Measurements from ENCODE around the gene MEX3C.
A peak's percentile ranks its signal among the peaks of the same experiment; 100 is the strongest.

The MEX3C gene

DNA sequence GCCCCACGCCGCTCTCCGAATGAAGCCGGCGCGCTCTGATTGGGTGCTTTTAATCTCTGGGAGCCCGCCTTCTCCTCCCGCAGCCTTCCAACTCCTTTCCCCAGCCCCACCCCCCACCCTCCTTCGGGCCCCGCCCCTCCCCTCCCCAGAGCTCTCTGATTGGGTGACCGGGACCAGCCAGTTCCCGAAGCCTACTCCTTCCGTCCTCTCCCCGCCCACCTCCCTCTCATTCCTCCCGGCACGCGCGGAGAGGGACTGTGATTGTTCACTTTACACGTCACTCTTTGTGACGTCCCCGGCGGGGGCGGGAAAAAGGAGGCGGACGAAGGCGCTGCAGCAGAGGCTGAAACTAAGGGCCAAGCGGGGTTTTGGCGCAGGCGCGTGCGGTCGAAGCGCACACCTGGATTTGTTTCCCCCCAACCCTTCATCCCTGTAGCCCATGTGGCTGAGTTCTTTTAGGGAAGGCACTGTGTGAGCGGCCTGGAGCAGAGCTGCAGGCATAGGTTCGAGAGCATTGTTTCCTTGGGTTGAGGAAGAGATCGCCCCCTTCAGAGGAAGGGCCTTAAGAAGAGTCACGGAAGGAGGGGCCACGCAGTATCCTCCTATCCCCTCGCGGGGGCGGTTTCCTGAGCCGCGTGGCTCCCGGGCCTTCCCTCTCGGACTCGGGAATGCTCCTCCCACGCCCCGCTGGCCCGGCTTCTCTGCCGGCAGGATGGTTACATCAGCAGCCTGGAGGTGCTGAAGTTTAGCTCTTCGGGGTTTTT, at the start of gene MEX3C:
Gene MEX3C, minus strand, starts transcription at position 21 of the 764 bp plus-strand sequence. CDS start 361 bp downstream, outside the sequence.
- peak; percentile 97 to 99 (median 98) for DNase-seq

GRCh38 chr18:51241226-51241625, 43.7 kb upstream of the MEX3C start:
- DNase-seq, result no peak

- DNase-seq, result no peak
Measured at GRCh38 chr18:51236225-51236624, 38.7 kb upstream of the MEX3C start.

DNA sequence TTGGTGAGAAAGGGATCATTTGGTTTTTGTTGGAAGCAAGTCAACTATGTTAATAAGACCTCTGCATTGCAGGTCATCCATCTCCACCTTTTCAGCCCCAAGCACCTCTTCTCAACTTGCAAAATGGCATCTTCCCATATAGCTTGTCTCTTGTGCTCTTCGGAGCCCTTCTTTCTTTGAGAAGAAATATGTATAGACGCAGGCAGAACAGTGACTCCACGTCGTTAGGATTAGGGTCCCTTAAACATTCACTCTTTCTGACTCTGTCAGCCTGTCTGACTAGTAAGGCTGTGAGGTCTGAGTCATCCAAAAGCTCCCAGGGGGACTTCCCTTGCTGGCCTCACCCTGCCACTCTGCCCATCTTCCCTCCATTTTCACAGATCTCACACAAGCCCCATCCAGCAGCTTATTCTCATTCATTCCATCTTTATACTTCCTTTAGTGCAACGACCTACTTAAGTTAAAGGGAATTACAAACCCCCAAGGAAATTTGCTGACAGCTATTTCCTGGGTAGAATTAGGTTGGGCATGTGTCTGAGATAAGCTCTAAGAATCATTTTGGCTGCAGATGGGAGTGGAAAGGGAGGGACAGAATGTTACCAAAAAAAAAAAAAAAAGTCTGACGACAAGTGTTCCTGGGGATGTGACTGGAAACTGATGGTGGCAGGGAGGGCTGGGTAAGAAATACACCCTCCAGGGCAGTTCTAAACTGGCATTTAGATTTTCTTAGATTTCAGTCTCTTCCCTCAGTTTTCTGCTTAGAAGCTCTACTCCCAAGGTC, 37.7 kb upstream of the MEX3C start:
- no peak for DNase-seq

DNA sequence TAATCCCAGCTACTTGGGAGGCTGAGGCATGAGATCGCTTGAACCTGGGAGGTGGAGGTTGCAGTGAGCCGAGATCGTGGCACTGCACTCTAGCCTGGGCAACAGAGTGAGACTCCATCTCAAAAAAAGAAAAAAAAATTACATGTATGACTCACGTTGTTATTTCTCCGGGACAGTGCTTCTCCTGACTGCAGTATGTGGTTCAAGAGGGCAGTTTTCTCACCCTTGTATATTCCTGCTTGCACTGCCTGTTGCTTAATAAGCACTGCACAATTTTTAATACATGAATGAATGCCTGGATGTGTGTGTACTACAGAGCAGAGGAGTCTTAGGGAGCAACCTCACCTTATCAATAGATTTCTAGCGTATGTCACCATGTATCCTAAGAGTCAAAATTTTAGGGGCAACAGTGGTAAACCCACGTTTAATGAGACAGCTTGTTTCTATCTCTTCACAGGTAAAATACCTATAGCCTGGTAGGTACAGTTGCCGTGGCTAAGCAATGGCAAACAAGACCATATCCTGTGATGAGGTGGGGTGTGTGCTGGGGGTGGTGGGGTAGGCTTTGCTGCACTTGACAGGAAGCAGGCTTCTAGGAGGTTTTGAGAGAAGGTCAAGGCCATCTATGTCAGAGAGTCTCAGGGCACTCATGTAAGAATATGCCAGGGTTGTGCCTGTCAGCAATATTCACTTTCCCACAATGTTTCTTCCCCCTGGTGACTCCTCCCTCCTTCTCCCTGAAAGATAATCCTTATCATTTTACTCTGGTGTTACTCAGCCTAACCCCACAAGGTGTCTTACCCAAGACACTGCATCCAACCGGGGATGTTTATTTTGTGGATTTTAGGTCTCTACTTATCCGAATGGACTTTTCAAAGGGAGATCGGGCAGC, 36.9 kb upstream of the MEX3C start:
- no peak for DNase-seq

- DNase-seq, result no peak
Measured at GRCh38 chr18:51229328-51229727, 31.8 kb upstream of the MEX3C start.

GRCh38 chr18:51227660-51228059, 30.2 kb upstream of the MEX3C start:
- no peak for DNase-seq

DNA sequence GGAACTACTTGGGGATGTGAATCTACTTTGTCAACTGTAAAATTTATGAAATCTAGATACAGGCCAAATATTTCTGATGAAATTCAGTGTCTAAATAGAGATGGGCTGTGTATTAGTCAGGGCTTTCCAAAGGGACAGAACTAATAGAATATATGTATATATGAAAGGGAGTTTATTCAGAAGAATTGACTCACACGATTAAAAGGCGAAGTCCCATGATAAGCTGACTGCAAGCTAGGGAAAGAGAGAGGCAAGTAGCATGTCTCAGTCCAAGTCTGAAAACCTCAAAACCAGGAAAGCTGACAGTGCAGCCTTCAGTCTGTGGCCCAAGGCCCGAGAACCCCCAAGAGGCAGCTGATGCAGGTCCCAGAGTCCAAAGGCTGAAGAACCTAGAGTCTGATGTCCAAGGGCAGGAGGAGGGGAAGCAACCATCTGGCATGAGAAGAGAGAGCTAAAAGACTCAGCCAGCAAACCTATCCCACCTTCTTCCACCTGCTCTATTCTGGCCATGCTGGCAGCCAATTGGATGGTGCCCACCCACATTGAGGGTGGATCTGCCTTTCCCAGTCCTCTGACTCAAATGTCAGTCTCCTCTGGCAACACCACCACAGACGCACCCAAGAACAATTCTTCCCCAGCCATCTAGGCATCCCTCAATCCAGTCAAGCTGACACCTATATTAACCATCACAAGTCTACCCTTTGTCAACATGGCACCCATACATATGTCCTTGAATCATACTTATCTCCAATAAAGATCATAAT, 29.3 kb upstream of the MEX3C start:
- DNase-seq, result no peak

- DNase-seq, result no peak
Measured at GRCh38 chr18:51226068-51226467, 28.6 kb upstream of the MEX3C start.

- DNase-seq, result no peak
Measured at GRCh38 chr18:51212606-51213005, 15.1 kb upstream of the MEX3C start.

DNA sequence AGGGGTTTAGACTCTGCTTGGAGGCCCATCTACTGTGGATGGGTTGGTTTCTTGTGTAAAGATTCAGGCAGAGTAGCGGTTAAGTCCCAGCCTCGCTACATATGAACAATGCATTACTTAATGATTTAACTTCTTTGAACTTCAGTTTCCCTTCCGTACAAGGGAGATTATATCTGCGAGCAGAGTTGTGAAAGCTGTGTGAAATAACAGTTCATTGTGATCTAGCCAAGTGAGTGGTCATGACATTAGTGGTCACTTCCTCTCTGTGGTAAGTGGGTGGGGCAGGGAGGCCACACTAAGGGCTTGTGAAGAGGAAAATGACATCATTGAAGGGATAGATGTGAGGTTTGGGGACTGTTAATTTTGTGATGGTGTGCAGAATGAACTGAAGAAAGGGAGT, 14.1 kb upstream of the MEX3C start:
- DNase-seq, result peak in 1 of 6 experiments; percentile 12

DNA sequence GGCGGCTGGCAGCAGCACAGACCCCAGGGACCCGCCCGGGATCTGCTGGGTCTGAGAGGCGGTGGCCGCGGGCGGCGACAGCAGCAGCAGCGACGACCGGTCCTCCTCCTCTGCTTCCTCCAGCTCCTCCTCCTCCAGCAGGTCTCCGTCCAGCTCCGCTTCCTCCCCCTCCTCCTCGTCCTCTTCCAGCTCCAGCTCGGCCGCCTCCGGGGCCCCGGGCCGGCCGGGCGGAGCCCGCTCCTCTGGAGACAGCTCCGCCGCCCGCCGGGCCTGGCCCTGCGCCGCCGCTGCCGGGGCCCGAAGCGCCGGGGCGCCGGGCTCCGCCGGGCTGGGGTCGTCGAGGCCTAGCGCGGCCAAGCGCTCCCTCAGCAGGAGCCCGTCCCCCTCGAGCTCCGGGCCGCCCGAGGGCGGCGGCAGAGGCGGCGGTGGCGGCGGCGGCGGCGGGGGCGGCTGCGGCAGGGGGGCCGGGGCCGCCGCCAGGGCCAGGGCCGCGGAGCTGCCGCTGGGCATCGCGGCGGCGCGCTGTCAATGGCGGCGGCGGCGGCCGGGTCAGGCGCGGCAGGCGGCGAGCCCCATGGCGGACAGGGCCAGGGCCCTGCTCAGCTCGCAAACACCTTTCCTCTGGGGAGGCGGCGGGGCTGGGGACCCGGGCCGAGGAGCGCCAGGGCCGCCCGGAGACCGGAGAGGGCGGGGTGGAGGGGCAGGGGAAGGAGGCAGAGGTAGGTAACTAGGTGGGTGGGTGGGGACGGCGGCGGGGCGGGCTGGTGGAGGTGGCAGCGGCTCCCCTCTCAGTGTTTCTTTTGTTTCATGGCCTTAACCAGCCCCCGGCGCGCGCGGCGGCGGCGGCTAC, 445 bp downstream of the MEX3C start:
- DNase-seq, result peak in 5 of 6 experiments; percentile 30 to 61 (median 48)

DNA sequence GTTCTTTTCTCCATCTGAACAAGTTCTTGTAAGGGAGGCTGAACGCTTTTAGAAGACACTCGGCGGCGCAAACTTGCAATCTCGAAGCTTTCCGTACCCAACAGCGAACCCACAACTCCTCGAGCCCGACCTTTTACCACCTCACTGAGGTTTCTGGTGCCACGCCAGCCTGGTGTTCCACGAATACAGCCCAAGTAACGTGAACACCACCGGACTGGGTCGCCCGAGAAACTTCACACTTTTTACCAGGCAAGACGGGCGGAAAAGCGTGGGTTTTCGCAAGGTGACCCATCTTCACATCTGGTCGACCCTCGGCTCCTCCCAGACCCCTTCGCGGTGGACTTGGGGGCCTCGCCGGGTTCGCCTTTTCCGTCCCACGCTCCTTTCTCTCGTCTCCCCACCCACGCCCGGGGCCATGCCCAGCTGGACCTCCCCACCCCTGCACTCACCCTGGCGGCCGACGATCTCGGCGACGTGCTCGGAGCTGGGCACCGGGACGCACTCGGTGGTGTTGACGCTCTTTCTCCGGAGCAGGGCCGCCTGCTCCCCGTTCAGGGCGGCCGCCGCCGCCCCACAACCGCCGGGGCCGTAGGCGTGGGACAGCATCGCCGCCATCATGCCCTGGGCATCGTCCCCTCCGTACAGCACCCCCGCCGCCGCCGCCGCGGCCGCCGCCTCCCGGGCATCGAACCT, 1.2 kb downstream of the MEX3C start:
- DNase-seq, result peak; percentile 2 to 54 (median 32)

DNA sequence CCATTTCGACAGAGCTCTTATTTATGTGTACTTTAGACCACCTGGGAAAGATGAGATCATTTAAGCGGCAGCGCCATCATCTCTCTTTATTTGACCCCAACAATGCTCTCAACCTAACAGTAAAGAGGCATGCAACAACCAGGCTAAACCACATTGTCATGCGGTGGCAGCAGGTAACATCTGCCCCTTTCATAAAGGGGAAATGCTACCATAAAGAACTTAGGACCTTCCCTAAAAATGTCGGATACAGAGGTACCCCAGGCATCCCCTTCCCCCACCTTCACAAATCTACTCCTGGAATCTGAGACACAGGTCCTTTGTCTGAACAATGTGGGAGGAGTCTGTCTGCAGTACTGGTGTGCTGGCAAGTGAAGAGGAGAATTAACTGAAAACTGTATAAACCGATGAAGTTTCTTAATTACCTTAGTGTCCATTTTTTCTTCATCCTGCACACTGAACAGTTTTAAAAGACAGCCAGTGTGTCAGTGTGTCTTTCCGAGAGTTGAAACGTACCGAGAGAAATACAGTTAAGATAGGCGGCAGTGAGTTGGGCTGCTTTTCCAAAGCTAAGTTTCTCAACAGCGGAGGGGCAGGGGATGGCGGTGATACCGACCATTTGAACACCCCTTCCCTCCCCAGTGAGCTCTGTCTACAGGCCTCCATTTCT, 1.9 kb downstream of the MEX3C start:
- peak in 4 of 6 experiments; percentile 10 to 46 (median 31) for DNase-seq

DNA sequence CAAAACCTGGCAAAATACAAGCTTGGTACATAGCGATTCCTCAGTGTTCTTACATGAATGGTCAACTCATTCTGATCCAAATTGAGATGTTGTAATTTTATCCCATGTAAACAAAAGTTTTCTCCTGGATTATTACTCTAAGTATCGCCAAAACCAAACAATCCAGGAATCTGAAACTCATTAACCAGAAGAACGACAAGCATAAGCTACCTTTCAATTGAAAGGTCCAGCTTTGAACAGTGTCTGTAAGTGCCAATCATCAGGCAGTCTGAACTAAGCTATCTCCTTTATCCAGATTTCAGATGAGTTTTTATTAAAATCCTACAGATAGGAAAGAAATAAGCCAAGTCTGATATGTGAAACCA, 2.4 kb downstream of the MEX3C start:
- no peak for DNase-seq

GRCh38 chr18:51194604-51195003, 2.9 kb downstream of the MEX3C start:
- no peak for DNase-seq

DNA sequence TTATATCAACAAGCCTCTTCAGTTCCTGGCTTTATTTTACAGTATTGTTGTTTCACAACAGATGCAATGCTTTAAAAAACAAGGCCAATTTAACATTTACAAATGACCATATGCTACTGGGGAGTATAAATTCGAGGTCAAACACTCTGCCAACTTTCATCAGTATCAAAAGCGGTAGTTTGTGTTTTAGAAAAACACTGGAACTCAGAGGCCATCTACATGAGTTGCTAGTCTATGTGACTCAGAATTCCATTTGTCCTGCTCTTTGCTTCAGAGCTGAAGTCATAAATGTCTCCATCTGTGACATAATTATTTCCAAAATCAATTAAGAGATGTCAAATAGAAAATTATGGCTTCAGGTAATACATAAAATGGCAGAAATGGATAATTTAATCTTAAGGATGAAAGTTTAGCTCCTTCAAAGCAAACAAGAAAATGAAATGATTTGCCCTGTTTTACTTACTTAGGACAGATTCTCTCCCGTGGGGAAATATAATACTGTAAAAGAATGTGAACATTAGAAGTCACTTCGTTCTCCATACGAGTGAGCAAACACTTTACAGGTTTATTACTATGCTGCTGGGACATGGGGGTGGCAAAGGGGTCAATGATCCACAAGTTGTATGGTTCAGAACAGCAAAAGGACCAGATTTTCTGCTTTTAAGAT, 3.7 kb downstream of the MEX3C start:
- DNase-seq, result no peak

DNA sequence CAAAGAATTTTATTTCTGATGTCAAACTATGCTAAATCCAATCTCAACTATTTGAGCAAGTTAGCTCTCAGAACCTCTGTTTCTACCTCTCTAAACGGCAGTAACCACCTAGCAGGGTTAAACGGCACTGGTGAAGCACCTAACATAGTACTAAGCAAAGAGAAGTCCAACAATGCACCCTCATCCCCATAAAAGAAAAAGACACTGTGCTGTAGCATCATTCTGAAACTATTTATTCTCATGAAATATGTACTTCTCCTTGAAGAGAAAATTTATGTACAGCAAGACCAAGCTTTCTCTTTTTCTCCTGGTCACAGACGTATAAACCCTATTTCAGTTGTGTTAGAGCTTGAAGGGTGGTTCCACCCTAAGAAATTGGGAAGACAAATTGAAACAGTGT, 4.8 kb downstream of the MEX3C start:
- no peak for DNase-seq

DNA sequence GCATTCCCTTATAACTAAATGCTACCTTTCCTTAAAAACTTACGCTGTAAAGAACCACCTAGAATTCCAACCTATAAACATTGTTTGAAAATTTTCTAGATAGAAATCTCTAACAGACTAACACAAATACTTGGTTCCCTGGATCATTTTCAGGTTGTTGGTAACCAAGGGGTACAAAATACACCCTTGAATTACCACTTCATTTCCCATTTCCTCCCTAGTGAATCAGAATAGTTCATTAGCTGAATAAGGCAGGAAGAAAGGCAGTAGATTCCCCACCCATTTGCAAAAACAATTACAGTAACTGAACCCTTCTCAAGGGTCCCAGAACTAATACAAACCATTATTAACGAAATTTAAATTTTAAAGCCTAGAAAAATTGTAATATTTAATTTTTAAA, 5.5 kb downstream of the MEX3C start:
- no peak for DNase-seq

Data from stimulated activated naive CD4-positive, alpha-beta T cell (primary cell).